Left ventricle myocardium inferior (tissue), 1 donor: ENCODE data around the gene TEX14. TPM values are rescaled to one million over a fixed set of nuclear protein-coding genes. Genes with fewer than 3 reads are reported as not detected.
"Not testable (repeated sequence)": the region's sequence is repeated elsewhere in the genome, so short reads cannot be mapped to it uniquely, and the experiment has no call there.

Experiments used
- DNase-seq: peaks from one replicate; pipeline ENCODE4 v3.0.0-alpha.2; 2020
- H3K27ac ChIP-seq: fragments of 200-600 bp; replicated peaks from 2 replicates; pipeline ENCODE4 v1.8.0; 2021
- H3K27me3 ChIP-seq: fragments of 200-600 bp; 2 replicates; pipeline ENCODE4 v1.8.0; 2021; ENCODE audit warnings: low read depth
- H3K36me3 ChIP-seq: fragments of 200-600 bp; 2 replicates; pipeline ENCODE4 v1.8.0; 2021
- H3K4me1 ChIP-seq: fragments of 200-600 bp; 2 replicates; pipeline ENCODE4 v1.8.0; 2021
- H3K4me3 ChIP-seq: fragments of 200-600 bp; 2 replicates; pipeline ENCODE4 v1.8.0; 2021; ENCODE audit warnings: mild to moderate bottlenecking, moderate library complexity
- H3K9me3 ChIP-seq: fragments of 200-600 bp; replicated peaks from 2 replicates; pipeline ENCODE4 v1.8.0; 2021
- intact Hi-C: fragments of 100-400 bp; cut with micrococcal nuclease; formaldehyde crosslinking; loops from one replicate; pipeline ENCODE4 v1.11.0; 2022
- total RNA-seq: library from RNA; stranded (reverse); fragmentation: NEBNext Ultra II Directional; extraction: Animal tissue kit (Norgen Biotek cat#: 25700); gene quantifications from one replicate; pipeline ENCODE4 v1.2.1, GENCODE V29; 2021
- TF ChIP-seq, protein P1 (sequence below): fragments of 200-600 bp; IDR thresholded peaks from 2 replicates; pipeline ENCODE4 v1.8.0; 2021; ENCODE audit warnings: antibody characterized with exemption, mild to moderate bottlenecking, borderline replicate concordance
- donor health status: DM: no; HTN: yes; CAD: no; lungs with severe emphysema.

Gene TEX14
- total RNA-seq, 1 donor from 2014 or later = 0.19 TPM

GRCh38 chr17:58666858-58667267 lies 25.0 kb downstream of the TEX14 start:
- intact Hi-C loops = no loop called here
- TF ChIP-seq, protein P1, sequence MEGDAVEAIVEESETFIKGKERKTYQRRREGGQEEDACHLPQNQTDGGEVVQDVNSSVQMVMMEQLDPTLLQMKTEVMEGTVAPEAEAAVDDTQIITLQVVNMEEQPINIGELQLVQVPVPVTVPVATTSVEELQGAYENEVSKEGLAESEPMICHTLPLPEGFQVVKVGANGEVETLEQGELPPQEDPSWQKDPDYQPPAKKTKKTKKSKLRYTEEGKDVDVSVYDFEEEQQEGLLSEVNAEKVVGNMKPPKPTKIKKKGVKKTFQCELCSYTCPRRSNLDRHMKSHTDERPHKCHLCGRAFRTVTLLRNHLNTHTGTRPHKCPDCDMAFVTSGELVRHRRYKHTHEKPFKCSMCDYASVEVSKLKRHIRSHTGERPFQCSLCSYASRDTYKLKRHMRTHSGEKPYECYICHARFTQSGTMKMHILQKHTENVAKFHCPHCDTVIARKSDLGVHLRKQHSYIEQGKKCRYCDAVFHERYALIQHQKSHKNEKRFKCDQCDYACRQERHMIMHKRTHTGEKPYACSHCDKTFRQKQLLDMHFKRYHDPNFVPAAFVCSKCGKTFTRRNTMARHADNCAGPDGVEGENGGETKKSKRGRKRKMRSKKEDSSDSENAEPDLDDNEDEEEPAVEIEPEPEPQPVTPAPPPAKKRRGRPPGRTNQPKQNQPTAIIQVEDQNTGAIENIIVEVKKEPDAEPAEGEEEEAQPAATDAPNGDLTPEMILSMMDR = no peak
- Histone ChIP-seq H3K36me3 (no peaks in the 10 kb centered on the region), H3K4me1 (no peaks in the 10 kb centered on the region), H3K27ac (peak overlapping the region; percentile 36), H3K9me3 (no peaks in the 10 kb centered on the region), H3K4me3 (peak overlapping the region; percentile 36), H3K27me3 (peaks cover 4% of the 10 kb centered on the region)
- peak; percentile 66 for DNase-seq

GRCh38 chr17:58665946-58666857 lies 25.6 kb downstream of the TEX14 start:
- Histone ChIP-seq H3K36me3 (no peaks in the 10 kb centered on the region), H3K9me3 (no peaks in the 10 kb centered on the region), H3K4me3 (peak overlapping the region; percentile 36), H3K27me3 (peaks cover 4% of the 10 kb centered on the region), H3K27ac (peak overlapping the region; percentile 36), H3K4me1 (no peaks in the 10 kb centered on the region)
- no peak for DNase-seq
- intact Hi-C loops = no loop called here
- TF ChIP-seq, protein P1 = no peak

DNA sequence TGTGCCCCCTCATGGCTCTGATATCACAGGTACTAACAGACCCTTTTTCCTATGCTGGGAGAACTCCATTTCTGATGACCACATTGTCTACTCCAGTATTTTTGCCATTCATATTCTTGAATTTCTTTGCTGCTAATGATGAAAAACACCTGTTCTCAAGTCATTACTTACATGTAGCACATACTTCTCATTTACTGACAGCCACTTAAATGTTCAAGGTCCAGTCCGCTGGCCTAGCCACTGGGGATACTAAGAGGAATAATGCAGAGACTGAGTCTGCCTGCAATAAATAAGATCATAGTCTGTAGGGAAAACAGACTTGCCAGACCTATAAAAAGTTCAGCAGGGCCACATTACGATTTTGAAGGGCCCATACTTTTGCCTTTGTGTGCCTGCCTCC lies 27.5 kb downstream of the TEX14 start:
- intact Hi-C loops = no loop called here
- Histone ChIP-seq H3K9me3 (no peaks in the 10 kb centered on the region), H3K36me3 (no peaks in the 10 kb centered on the region), H3K4me3 (no peak overlapping the region), H3K27me3 (peaks cover 4% of the 10 kb centered on the region), H3K4me1 (peaks cover 3% of the 10 kb centered on the region), H3K27ac (no peak overlapping the region)
- DNase-seq = no peak
- TF ChIP-seq, protein P1 = no peak

- Histone ChIP-seq H3K4me3 (no peak overlapping the region), H3K9me3 (peaks cover 8% of the 10 kb centered on the region), H3K4me1 (peaks cover 8% of the 10 kb centered on the region), H3K27ac (no peak overlapping the region), H3K27me3 (no peaks in the 10 kb centered on the region), H3K36me3 (no peaks in the 10 kb centered on the region)
- TF ChIP-seq, protein P1 = no peak
- DNase-seq = no peak
- intact Hi-C loops = no loop called here
Measured at GRCh38 chr17:58661499-58661898, 30.3 kb downstream of the TEX14 start.

DNA sequence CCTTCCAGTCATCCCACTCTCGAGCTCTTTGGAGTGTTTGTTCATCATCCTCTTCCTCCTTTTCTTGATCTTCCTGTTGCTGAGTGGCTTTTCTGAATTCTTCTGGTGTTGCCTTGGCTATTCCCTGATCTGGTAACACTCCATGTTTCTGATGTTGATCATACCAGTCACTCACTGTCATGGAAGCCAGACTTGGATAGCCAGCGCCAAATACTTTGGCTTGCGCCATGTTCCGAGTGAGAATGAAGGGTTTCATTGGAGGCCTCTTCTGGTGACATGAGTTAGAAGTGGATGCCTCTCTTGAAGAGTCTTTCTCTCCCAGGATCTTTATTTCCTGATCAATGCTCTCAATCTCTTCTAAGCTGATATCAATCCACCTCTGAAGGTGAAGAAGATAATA lies 31.2 kb downstream of the TEX14 start:
- Histone ChIP-seq H3K27ac (no peak overlapping the region), H3K4me1 (peaks cover 8% of the 10 kb centered on the region), H3K4me3 (no peak overlapping the region), H3K36me3 (no peaks in the 10 kb centered on the region), H3K27me3 (no peaks in the 10 kb centered on the region), H3K9me3 (peaks cover 8% of the 10 kb centered on the region)
- intact Hi-C loops = no loop called here
- TF ChIP-seq, protein P1 = no peak
- DNase-seq = no peak

DNA sequence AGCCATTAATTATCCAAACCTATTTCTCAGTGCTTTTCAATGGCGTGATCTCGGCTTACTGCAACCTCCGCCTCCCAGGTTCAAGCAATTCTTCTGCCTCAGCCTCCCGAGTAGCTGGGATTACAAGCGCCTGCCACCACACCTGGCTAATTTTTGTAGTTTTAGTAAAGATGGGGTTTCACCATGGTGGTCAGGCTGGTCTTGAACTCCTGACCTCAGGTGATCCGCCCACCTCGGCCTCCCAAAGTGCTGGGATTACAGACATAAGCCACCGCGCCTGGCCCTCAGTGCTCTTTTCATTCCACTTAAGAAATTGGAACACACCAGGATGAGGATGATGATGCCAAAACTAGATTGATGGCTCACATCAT lies 32.1 kb downstream of the TEX14 start:
- Histone ChIP-seq H3K27ac (peak overlapping the region; percentile 83), H3K4me3 (peak overlapping the region; percentile 67)
- H3K9me3 ChIP-seq, H3K36me3 ChIP-seq, intact Hi-C loops, H3K27me3 ChIP-seq, DNase-seq, H3K4me1 ChIP-seq: not testable (repeated sequence)
